Measurements from ENCODE around the gene MLF2. TPM values are rescaled to one million over a fixed set of nuclear protein-coding genes. Genes with fewer than 3 reads are reported as not detected.

MLF2 gene
- total RNA-seq, 1 experiment from 2014 or later = 309 TPM

DNA sequence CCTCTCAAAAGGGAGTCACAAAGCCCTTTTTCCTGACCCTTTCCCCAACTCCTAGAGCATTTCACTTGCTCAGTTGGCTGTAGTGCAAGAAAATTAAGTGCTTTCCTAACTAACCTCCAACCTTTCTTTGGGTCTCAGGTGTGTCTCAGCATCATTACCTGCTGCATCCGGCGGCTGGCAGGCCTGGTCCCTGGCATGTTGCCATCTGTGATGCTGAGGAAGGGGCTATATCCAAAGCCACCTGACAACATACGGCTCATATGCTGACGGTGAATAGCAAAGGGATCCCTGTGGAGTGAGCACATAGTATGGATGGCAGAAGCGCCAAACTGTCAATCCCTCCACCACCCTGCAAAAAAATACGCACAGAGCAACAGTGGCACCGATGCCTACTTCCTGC lies 1.2 kb downstream of the MLF2 start:
- intact Hi-C loops (cut with micrococcal nuclease) = loop anchor here (2.0 to 5.0 kb wide), 2 partner anchors 15 to 211 kb away; partner anchors contain the start of gene PTMS
- Histone ChIP-seq H4K20me1 (ENCODE audit: insufficient read depth) (no peaks in the 10 kb centered on the region), H3K79me2 (ENCODE audit: insufficient read depth, low read length) (peaks cover 31% of the 10 kb centered on the region), H3K4me2 (ENCODE audit: low read length) (peak overlapping the region; percentile 76), H3K4me1 (ENCODE audit: control insufficient read depth in 1 of 2, insufficient read depth in 2 of 2, low read length in 2 of 2) (peaks cover 14 to 27% of the 10 kb centered on the region in 2 experiments; a peak in 3 of 4 replicates), H3K27ac (ENCODE audit: low read depth, low read length) (peak overlapping the region; percentile 92), H3K9ac (ENCODE audit: low read length) (peak overlapping the region; percentile 99), H3K27me3 (ENCODE audit: insufficient read depth, low read length) (no peaks in the 10 kb centered on the region), H3K9me2 (ENCODE audit: insufficient read depth) (no peaks in the 10 kb centered on the region), H3K36me3 (ENCODE audit: control insufficient read depth in 1 of 2, insufficient read depth in 2 of 2, low read length in 2 of 2) (peaks cover 39 to 50% of the 10 kb centered on the region in 2 experiments; a peak in 3 of 4 replicates), H3K9me3 (ENCODE audit: control insufficient read depth in 1 of 2, insufficient read depth in 1 of 2, low read depth in 1 of 2, low read length in 2 of 2) (no peaks in the 10 kb centered on the region), H3K4me3 (replicated peaks in 1 of 2; ENCODE audit: low read depth in 1 of 2, low read length in 2 of 2) (peak overlapping the region; percentile 94 to 99), H2AFZ (ENCODE audit: low read depth, low read length, poor library complexity, severe bottlenecking) (no peak overlapping the region)
- DNase-seq (ENCODE audit: low read depth, low spot score) = no peak
- no peak for ATAC-seq
- POLR2A ChIA-PET = interaction anchor here (1.1 to 3.3 kb wide), 6 partner anchors 12 to 218 kb away, joined by 3 to 41 read pairs (median 6); partner anchors contain the start of genes COPS7A, GAPDH, PTMS and TPI1
- no peak for TF ChIP-seq SP1 (IDR thresholded peaks at IDR 0.05; ENCODE audit: low read depth)
- no peak for TF ChIP-seq FOSL1 (IDR thresholded peaks at IDR 0.05; ENCODE audit: low read depth)
- TF ChIP-seq, protein P1, sequence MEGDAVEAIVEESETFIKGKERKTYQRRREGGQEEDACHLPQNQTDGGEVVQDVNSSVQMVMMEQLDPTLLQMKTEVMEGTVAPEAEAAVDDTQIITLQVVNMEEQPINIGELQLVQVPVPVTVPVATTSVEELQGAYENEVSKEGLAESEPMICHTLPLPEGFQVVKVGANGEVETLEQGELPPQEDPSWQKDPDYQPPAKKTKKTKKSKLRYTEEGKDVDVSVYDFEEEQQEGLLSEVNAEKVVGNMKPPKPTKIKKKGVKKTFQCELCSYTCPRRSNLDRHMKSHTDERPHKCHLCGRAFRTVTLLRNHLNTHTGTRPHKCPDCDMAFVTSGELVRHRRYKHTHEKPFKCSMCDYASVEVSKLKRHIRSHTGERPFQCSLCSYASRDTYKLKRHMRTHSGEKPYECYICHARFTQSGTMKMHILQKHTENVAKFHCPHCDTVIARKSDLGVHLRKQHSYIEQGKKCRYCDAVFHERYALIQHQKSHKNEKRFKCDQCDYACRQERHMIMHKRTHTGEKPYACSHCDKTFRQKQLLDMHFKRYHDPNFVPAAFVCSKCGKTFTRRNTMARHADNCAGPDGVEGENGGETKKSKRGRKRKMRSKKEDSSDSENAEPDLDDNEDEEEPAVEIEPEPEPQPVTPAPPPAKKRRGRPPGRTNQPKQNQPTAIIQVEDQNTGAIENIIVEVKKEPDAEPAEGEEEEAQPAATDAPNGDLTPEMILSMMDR (IDR thresholded peaks at IDR 0.05 in 2 of 3, conservative IDR thresholded peaks at IDR 0.05 in 1 of 3; ENCODE audit: borderline replicate concordance in 1 of 3, insufficient read depth in 1 of 3, low read depth in 2 of 3, low read length in 2 of 3) = no peak
- TF ChIP-seq TCF7L2 (IDR thresholded peaks at IDR 0.05; ENCODE audit: borderline replicate concordance, extremely low read depth, insufficient read depth, insufficient read length) = no peak
- TF ChIP-seq EGR1 (IDR thresholded peaks at IDR 0.05; ENCODE audit: low read depth) = no peak
- TF ChIP-seq, protein P2, sequence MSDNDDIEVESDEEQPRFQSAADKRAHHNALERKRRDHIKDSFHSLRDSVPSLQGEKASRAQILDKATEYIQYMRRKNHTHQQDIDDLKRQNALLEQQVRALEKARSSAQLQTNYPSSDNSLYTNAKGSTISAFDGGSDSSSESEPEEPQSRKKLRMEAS (IDR thresholded peaks at IDR 0.05) = no peak
- TF ChIP-seq POLR2A (IDR thresholded peaks at IDR 0.05; ENCODE audit: borderline replicate concordance, extremely low read depth, insufficient read depth, insufficient read length) = no peak
- TF ChIP-seq RAD21 (IDR thresholded peaks at IDR 0.05; ENCODE audit: low read depth) = no peak
- TF ChIP-seq CEBPB (IDR thresholded peaks at IDR 0.05; ENCODE audit: low read depth) = no peak
- TF ChIP-seq YY1 (IDR thresholded peaks at IDR 0.05; ENCODE audit: extremely low read depth, insufficient replicate concordance, low read depth, low read length) = no peak
- no peak for TF ChIP-seq SRF (IDR thresholded peaks at IDR 0.05; ENCODE audit: low read depth)
- TF ChIP-seq, protein P3, sequence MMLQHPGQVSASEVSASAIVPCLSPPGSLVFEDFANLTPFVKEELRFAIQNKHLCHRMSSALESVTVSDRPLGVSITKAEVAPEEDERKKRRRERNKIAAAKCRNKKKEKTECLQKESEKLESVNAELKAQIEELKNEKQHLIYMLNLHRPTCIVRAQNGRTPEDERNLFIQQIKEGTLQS (IDR thresholded peaks at IDR 0.05) = no peak
- no peak for TF ChIP-seq EZH2phosphoT487 (IDR thresholded peaks at IDR 0.05; ENCODE audit: borderline replicate concordance)
- no peak for TF ChIP-seq ZNF274 (IDR thresholded peaks at IDR 0.05; ENCODE audit: low read depth, low read length)
- TF ChIP-seq ELF1 (IDR thresholded peaks at IDR 0.05; ENCODE audit: borderline replicate concordance, low read depth) = no peak
- TF ChIP-seq, protein P4, sequence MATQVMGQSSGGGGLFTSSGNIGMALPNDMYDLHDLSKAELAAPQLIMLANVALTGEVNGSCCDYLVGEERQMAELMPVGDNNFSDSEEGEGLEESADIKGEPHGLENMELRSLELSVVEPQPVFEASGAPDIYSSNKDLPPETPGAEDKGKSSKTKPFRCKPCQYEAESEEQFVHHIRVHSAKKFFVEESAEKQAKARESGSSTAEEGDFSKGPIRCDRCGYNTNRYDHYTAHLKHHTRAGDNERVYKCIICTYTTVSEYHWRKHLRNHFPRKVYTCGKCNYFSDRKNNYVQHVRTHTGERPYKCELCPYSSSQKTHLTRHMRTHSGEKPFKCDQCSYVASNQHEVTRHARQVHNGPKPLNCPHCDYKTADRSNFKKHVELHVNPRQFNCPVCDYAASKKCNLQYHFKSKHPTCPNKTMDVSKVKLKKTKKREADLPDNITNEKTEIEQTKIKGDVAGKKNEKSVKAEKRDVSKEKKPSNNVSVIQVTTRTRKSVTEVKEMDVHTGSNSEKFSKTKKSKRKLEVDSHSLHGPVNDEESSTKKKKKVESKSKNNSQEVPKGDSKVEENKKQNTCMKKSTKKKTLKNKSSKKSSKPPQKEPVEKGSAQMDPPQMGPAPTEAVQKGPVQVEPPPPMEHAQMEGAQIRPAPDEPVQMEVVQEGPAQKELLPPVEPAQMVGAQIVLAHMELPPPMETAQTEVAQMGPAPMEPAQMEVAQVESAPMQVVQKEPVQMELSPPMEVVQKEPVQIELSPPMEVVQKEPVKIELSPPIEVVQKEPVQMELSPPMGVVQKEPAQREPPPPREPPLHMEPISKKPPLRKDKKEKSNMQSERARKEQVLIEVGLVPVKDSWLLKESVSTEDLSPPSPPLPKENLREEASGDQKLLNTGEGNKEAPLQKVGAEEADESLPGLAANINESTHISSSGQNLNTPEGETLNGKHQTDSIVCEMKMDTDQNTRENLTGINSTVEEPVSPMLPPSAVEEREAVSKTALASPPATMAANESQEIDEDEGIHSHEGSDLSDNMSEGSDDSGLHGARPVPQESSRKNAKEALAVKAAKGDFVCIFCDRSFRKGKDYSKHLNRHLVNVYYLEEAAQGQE (IDR thresholded peaks at IDR 0.05; ENCODE audit: low read depth) = no peak
- no peak for TF ChIP-seq EZH2 (IDR thresholded peaks at IDR 0.05)
- no peak for TF ChIP-seq SIN3A (IDR thresholded peaks at IDR 0.05; ENCODE audit: low read depth)
- TF ChIP-seq POLR2AphosphoS5 (IDR thresholded peaks at IDR 0.05; ENCODE audit: low read depth, low read length) = no peak
- no peak for TF ChIP-seq JUND (IDR thresholded peaks at IDR 0.05)
- BruUV-seq (replicated peaks) = no TSS peak
- RAD21 ChIA-PET (ENCODE audit: low non-redundant PET in 1 of 2, low total read pairs in 2 of 2, uncharacterized antibody in 2 of 2, unreplicated experiment in 2 of 2) = interaction anchor here in 1 of 2 experiments (2.9 kb wide), 1 partner anchor 14 kb away, joined by 15 read pairs; the partner anchor contains the start of gene PTMS
- CTCF ChIA-PET = interaction anchor here (0.8 to 4.6 kb wide), 5 partner anchors 14 to 117 kb away, joined by 3 to 53 read pairs (median 16); partner anchors contain the start of genes COPS7A and PTMS

All from HCT116 (cell line).